ENCODE data around the gene SLAMF1. TPM values are rescaled to one million over a fixed set of nuclear protein-coding genes. Genes with fewer than 3 reads are reported as not detected.
A peak's percentile ranks its signal among the peaks of the same experiment; 100 is the strongest.

Gene SLAMF1
- total and polyA plus RNA-seq, 9 of the 15 experiments (the other 6 are each of a cell fraction or from before 2014, with no cell fraction given) = 0.04 to 0.17 (median 0.11) TPM; not detected in 4

DNA sequence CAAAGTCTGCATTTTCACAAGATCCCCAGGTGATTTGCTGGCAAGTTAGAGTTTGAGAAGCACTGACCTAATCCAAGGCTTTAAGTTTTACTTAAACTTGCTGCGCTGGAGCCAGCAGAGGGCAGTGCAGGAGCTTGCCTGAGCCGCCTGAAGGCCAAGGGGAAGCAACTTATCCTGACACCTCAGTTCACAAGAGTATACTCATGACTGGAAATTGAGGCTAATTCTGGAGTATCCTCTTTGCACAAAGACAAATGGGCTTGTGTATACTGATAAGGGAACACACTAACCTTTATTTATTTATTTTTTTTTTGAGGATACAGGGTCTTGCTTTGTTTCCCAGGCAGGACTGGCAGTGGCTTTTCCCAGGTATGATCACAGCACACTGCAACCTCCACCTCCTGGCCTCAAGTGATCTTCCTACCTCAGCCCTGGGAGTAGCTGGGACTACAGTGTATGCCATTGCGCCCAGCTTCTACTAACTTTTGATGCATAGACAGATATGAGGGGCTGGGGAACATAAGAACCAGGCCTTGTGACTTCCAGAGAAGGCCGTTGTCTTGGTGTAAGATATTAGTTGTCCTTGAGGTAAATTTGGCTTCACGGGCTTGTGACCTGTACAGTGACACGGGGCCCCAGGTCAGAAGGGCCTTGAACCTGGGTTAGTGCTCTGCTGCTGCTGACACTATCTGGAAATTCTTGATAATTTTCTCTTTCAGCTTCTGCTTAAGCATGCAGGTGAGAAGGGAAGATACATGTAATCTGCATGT, 29.0 kb upstream of the SLAMF1 start:
- in situ Hi-C loops (cut with MboI) = no loop called here
- ATAC-seq (peak; percentile 98), FAIRE-seq (peak; percentile 94), DNase-seq (ENCODE audit: extremely low read depth in 1 of 4, low spot score in 3 of 4) (peak; percentile 45 to 86 (median 58))
- CTCF ChIA-PET (ENCODE audit: low intra/inter-chr PET ratio) = interaction anchor here (0.6 to 2.3 kb wide), 2 partner anchors 247 to 368 kb away, joined by 4 to 9 read pairs; no protein-coding TSS in a partner anchor
- 18% methylated on average over 6 of the region's 6 CpGs for WGBS (ENCODE audit: insufficient coverage, low coverage, missing lambda C conversion rate)
- H3K36me3 ChIP-seq (ENCODE audit: control insufficient read depth, insufficient read depth, low read length) = no peaks in the 10 kb centered on the region
- no peaks in the 10 kb centered on the region for H4K20me1 ChIP-seq (replicated peaks; ENCODE audit: control insufficient read depth, insufficient read depth, low read length)
- POLR2A ChIA-PET = interaction anchor here (2.0 kb wide), 1 partner anchor 10 kb away, joined by 6 read pairs; no protein-coding TSS in a partner anchor
- H3K4me2 ChIP-seq (ENCODE audit: insufficient read depth, low read length) = no peak overlapping the region; the same call in 1 of the 2 replicates
- intact Hi-C loops (cut with micrococcal nuclease) = loop anchor here (1.0 to 2.0 kb wide), 2 partner anchors 57 to 248 kb away; no protein-coding TSS in a partner anchor
- no peak overlapping the region for H3K4me3 ChIP-seq
- H2AFZ ChIP-seq (ENCODE audit: low read depth, low read length) = peak overlapping the region; percentile 89
- no TSS peak for BruUV-seq (replicated peaks)
- no peaks in the 10 kb centered on the region; a peak in 1 of 5 replicates for H3K27me3 ChIP-seq (ENCODE audit: control insufficient read depth in 2 of 2, insufficient read depth in 2 of 2, low read length in 2 of 2)
- no peak overlapping the region; a peak in 1 of 4 replicates for H3K9ac ChIP-seq (ENCODE audit: insufficient read depth in 1 of 2, low read depth in 2 of 2, low read length in 2 of 2)
- H3K27ac ChIP-seq (ENCODE audit: extremely low read depth, low read depth, low read length) = no peak overlapping the region
- no peaks in the 10 kb centered on the region for H3K9me1 ChIP-seq (ENCODE audit: control insufficient read depth, insufficient read depth, low read length)
- peaks cover 4 to 13% of the 10 kb centered on the region in 2 experiments for H3K4me1 ChIP-seq (replicated peaks in 1 of 2; ENCODE audit: control insufficient read depth in 2 of 2, insufficient read depth in 2 of 2, low read length in 2 of 2)
- H3K79me2 ChIP-seq (ENCODE audit: control insufficient read depth, insufficient read depth, low read length) = no peaks in the 10 kb centered on the region
- no peaks in the 10 kb centered on the region for H3K9me3 ChIP-seq (replicated peaks; ENCODE audit: control insufficient read depth, insufficient read depth, low read depth, low read length)
- TF ChIP-seq TCF3 (CRISPR knock-in tag; IDR thresholded peaks at IDR 0.05) = peak; percentile 27; the same call in 1 of the 2 replicates
- TF ChIP-seq CTBP1 (IDR thresholded peaks at IDR 0.05; ENCODE audit: borderline replicate concordance) = no peak
- TF ChIP-seq ZNF764 (CRISPR knock-in tag; IDR thresholded peaks at IDR 0.05; ENCODE audit: low read depth) = no peak
- TF ChIP-seq ZNF282 (CRISPR knock-in tag; IDR thresholded peaks at IDR 0.05) = no peak
- no peak for TF ChIP-seq HDAC1 (IDR thresholded peaks at IDR 0.05)
- TF ChIP-seq SMAD3 (CRISPR knock-in tag; conservative IDR thresholded peaks at IDR 0.05) = no peak
- TF ChIP-seq ETV5 (CRISPR knock-in tag; IDR thresholded peaks at IDR 0.05; ENCODE audit: low read depth) = no peak
- TF ChIP-seq JUND (IDR thresholded peaks at IDR 0.05; ENCODE audit: borderline replicate concordance, low read depth, low read length) = peak; percentile 32; the same call in 1 of the 2 replicates
- no peak for TF ChIP-seq JUND (tag; IDR thresholded peaks at IDR 0.05; ENCODE audit: borderline replicate concordance, low read depth, low read length)
- TF ChIP-seq, protein P1, sequence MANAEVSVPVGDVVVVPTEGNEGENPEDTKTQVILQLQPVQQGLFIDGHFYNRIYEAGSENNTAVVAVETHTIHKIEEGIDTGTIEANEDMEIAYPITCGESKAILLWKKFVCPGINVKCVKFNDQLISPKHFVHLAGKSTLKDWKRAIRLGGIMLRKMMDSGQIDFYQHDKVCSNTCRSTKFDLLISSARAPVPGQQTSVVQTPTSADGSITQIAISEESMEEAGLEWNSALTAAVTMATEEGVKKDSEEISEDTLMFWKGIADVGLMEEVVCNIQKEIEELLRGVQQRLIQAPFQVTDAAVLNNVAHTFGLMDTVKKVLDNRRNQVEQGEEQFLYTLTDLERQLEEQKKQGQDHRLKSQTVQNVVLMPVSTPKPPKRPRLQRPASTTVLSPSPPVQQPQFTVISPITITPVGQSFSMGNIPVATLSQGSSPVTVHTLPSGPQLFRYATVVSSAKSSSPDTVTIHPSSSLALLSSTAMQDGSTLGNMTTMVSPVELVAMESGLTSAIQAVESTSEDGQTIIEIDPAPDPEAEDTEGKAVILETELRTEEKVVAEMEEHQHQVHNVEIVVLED (CRISPR knock-in tag; IDR thresholded peaks at IDR 0.05) = no peak
- no peak for TF ChIP-seq NCOA2 (IDR thresholded peaks at IDR 0.05; ENCODE audit: partially characterized antibody in 2 of 2)
- no peak for TF ChIP-seq RBBP5 (IDR thresholded peaks at IDR 0.05; ENCODE audit: borderline replicate concordance, insufficient read depth, low read length, poor library complexity, severe bottlenecking)
- TF ChIP-seq ZNF124 (CRISPR knock-in tag; IDR thresholded peaks at IDR 0.05) = no peak
- peak; percentile 87 to 93 (median 90) for TF ChIP-seq CTCF (IDR thresholded peaks at IDR 0.05 in 2 of 3, conservative IDR thresholded peaks at IDR 0.05 in 1 of 3; ENCODE audit: insufficient read depth in 2 of 3, low read depth in 1 of 3, low read length in 3 of 3)
- TF ChIP-seq CBFA2T2 (conservative IDR thresholded peaks at IDR 0.05) = 0 out of 2 replicates have a peak, but pooled peaks have one; percentile 18
- TF ChIP-seq BMI1 (IDR thresholded peaks at IDR 0.05; ENCODE audit: low read length) = no peak
- TF ChIP-seq ZNF224 (CRISPR knock-in tag; IDR thresholded peaks at IDR 0.05) = no peak
- TF ChIP-seq RFX7 (CRISPR knock-in tag; IDR thresholded peaks at IDR 0.05) = no peak
- peak; percentile 74 for TF ChIP-seq SMC3 (conservative IDR thresholded peaks at IDR 0.05; ENCODE audit: insufficient read depth, low read depth, low read length)
